HL-60 (cell line): Measurements from ENCODE around the gene RCBTB1.

Experiments
- DNase-seq, 2 experiments: peaks; one replicate each; pipeline ENCODE4 v3.0.0-alpha.2; 2010 to 2020; ENCODE audit warnings: low read depth in 1 of 2, low spot score in 1 of 2
- H3K27ac ChIP-seq: fragments of 250-450 bp; sonication (Bioruptor Pico); replicated peaks from 2 replicates; pipeline ENCODE4 v1.5.1; 2020; ENCODE audit warnings: mild to moderate bottlenecking, moderate library complexity
- H3K27me3 ChIP-seq: fragments of 250-450 bp; sonication (Bioruptor Pico); 2 replicates; pipeline ENCODE4 v1.5.1; 2021; ENCODE audit warnings: mild to moderate bottlenecking, moderate library complexity; ENCODE audit not compliant: insufficient read depth, poor library complexity, severe bottlenecking
- H3K4me3 ChIP-seq: replicated peaks from 2 replicates; pipeline ENCODE4 v1.5.1; 2011; ENCODE audit warnings: mild to moderate bottlenecking, control low read depth, low read length; ENCODE audit not compliant: insufficient read depth
- GABPA ChIP-seq: IDR thresholded peaks from 2 replicates; pipeline ENCODE4 v1.6.1; 2012; ENCODE audit warnings: low read depth
- POLR2AphosphoS5 ChIP-seq: IDR thresholded peaks from 2 replicates; pipeline ENCODE4 v1.6.1; 2012; ENCODE audit warnings: low read depth
- SPI1 ChIP-seq: IDR thresholded peaks from 2 replicates; pipeline ENCODE4 v1.6.1; 2012; ENCODE audit warnings: low read depth, mild to moderate bottlenecking, borderline replicate concordance
- TF ChIP-seq, protein P1 (sequence below): IDR thresholded peaks from 2 replicates; pipeline ENCODE4 v1.6.1; 2012; ENCODE audit warnings: low read depth; ENCODE audit not compliant: insufficient replicate concordance
- TF ChIP-seq, protein P2 (sequence below): IDR thresholded peaks from one replicate; pipeline ENCODE4 v1.5.1; 2011; ENCODE audit warnings: low read length, control low read depth, inconsistent platforms; ENCODE audit not compliant: insufficient read depth

RCBTB1 gene

DNA sequence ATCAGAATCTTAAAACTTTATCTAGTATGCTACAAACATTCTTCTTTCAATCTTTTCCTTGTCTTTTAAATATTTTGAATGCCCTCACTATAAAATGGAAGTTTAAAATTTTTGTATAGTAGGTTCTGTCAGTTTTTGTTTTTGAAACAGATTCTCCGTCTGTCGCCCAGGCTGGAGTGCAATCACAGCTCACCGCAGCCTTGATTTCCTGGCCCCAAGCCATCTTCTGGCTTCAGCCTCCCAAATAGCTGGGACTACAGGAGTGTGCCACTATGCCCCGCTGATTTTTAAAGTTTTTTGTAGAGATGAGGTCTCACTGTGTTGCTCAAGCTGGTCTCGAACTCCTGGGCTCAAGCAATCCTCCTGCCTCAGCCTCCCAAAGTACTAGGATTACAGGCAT is 68.9 kb downstream of the RCBTB1 start:
- DNase-seq: no peak
- Histone ChIP-seq H3K27me3 (no peaks in the 10 kb centered on the region), H3K27ac (no peak overlapping the region), H3K4me3 (no peak overlapping the region)
- TF ChIP-seq, protein P1, sequence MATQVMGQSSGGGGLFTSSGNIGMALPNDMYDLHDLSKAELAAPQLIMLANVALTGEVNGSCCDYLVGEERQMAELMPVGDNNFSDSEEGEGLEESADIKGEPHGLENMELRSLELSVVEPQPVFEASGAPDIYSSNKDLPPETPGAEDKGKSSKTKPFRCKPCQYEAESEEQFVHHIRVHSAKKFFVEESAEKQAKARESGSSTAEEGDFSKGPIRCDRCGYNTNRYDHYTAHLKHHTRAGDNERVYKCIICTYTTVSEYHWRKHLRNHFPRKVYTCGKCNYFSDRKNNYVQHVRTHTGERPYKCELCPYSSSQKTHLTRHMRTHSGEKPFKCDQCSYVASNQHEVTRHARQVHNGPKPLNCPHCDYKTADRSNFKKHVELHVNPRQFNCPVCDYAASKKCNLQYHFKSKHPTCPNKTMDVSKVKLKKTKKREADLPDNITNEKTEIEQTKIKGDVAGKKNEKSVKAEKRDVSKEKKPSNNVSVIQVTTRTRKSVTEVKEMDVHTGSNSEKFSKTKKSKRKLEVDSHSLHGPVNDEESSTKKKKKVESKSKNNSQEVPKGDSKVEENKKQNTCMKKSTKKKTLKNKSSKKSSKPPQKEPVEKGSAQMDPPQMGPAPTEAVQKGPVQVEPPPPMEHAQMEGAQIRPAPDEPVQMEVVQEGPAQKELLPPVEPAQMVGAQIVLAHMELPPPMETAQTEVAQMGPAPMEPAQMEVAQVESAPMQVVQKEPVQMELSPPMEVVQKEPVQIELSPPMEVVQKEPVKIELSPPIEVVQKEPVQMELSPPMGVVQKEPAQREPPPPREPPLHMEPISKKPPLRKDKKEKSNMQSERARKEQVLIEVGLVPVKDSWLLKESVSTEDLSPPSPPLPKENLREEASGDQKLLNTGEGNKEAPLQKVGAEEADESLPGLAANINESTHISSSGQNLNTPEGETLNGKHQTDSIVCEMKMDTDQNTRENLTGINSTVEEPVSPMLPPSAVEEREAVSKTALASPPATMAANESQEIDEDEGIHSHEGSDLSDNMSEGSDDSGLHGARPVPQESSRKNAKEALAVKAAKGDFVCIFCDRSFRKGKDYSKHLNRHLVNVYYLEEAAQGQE: no peak
- TF ChIP-seq GABPA: no peak
- no peak for TF ChIP-seq POLR2AphosphoS5
- TF ChIP-seq, protein P2, sequence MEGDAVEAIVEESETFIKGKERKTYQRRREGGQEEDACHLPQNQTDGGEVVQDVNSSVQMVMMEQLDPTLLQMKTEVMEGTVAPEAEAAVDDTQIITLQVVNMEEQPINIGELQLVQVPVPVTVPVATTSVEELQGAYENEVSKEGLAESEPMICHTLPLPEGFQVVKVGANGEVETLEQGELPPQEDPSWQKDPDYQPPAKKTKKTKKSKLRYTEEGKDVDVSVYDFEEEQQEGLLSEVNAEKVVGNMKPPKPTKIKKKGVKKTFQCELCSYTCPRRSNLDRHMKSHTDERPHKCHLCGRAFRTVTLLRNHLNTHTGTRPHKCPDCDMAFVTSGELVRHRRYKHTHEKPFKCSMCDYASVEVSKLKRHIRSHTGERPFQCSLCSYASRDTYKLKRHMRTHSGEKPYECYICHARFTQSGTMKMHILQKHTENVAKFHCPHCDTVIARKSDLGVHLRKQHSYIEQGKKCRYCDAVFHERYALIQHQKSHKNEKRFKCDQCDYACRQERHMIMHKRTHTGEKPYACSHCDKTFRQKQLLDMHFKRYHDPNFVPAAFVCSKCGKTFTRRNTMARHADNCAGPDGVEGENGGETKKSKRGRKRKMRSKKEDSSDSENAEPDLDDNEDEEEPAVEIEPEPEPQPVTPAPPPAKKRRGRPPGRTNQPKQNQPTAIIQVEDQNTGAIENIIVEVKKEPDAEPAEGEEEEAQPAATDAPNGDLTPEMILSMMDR: no peak
- TF ChIP-seq SPI1: no peak

GRCh38 chr13:49512578-49512977 is 72.8 kb downstream of the RCBTB1 start:
- DNase-seq: no peak
- Histone ChIP-seq H3K27me3 (no peaks in the 10 kb centered on the region), H3K4me3 (no peak overlapping the region), H3K27ac (no peak overlapping the region)
- TF ChIP-seq GABPA (no peak), POLR2AphosphoS5 (no peak), SPI1 (no peak)
- TF ChIP-seq, protein P1: no peak
- TF ChIP-seq, protein P2: no peak

DNA sequence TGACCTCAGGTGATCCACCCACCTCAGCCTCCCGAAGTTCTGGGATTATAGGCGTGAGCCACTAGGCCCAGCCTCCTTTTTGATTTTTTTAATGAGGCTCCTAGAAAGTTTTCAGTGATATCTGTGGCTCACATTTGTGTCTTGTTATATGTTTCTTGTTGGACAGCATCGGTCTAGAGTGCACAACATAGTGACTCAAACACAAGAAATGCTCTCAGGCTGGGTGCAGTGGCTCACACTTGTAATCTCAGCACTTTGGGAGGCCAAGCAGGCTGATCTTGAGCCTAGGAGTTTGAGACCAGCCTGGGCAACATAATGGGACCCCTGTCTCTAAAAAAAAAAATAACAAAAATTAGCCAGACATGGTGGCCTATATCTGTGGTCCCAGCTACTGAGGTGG is 81.4 kb downstream of the RCBTB1 start:
- Histone ChIP-seq H3K27me3 (no peaks in the 10 kb centered on the region), H3K27ac (no peak overlapping the region), H3K4me3 (no peak overlapping the region)
- TF ChIP-seq GABPA: no peak
- TF ChIP-seq, protein P2: no peak
- TF ChIP-seq POLR2AphosphoS5: no peak
- TF ChIP-seq, protein P1: no peak
- TF ChIP-seq SPI1: no peak
- no peak for DNase-seq
